Mesodermal cell (in vitro differentiated cells): ENCODE measurements around the gene CCDC88C.
A peak's percentile ranks its signal among the peaks of the same experiment; 100 is the strongest.

ENCODE experiments used
- H3K27ac ChIP-seq: 2 replicates; pipeline ENCODE4 v1.7.0; 2013; ENCODE audit warnings: mild to moderate bottlenecking, low read depth, low read length, moderate library complexity; ENCODE audit not compliant: severe bottlenecking
- H3K36me3 ChIP-seq: 2 replicates; pipeline ENCODE4 v1.7.1; 2013; ENCODE audit warnings: mild to moderate bottlenecking, low read length, moderate library complexity; ENCODE audit not compliant: control insufficient read depth, insufficient read depth
- H3K4me1 ChIP-seq: one replicate; pipeline ENCODE4 v1.7.1; 2013; ENCODE audit warnings: mild to moderate bottlenecking, low read length; ENCODE audit not compliant: insufficient read depth, control insufficient read depth, poor library complexity, severe bottlenecking
- H3K4me3 ChIP-seq: 2 replicates; pipeline ENCODE4 v1.7.0; 2013; ENCODE audit warnings: low read length, control low read depth, mild to moderate bottlenecking; ENCODE audit not compliant: insufficient read depth, poor library complexity, severe bottlenecking; ENCODE audit errors: extremely low read depth
- H3K9me3 ChIP-seq: 2 replicates; pipeline ENCODE4 v1.7.1; 2013; ENCODE audit warnings: mild to moderate bottlenecking, low read length, moderate library complexity; ENCODE audit not compliant: control insufficient read depth
- WGBS, 2 experiments: methylation state at CpG; one replicate each; pipeline ENCODE4 v1.1.5; 2013; ENCODE audit warnings: missing lambda C conversion rate in 2 of 2; ENCODE audit not compliant: insufficient coverage in 2 of 2; 5-methylcytosine and 5-hydroxymethylcytosine counted together

Gene CCDC88C

DNA sequence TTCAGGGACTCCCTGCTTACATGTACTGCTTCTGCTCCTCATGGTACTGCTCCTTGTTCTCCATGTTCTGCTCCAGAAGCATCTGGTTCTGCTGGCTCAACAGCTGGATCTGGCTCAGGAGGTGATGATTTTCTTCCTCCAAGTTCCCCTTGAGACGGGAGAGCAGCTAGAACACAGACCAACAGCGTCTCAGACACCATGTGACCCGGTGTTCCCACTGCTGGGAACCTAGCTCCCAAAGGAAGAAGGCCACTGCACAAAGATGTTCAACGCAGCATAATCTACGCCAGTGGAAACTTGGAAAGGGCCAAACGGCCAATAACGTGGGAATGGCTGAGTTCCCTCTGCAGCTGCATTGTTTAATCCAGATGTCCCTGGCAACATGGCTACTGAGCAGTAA is 123.5 kb downstream of the CCDC88C start:
- no peak overlapping the region for H3K27ac ChIP-seq
- no peaks in the 10 kb centered on the region for H3K9me3 ChIP-seq
- H3K4me3 ChIP-seq: no peak overlapping the region
- H3K36me3 ChIP-seq: no peaks in the 10 kb centered on the region
- WGBS, 2 experiments: 90% methylated on average over 7 of the region's 7 CpGs
- no peaks in the 10 kb centered on the region for H3K4me1 ChIP-seq

DNA sequence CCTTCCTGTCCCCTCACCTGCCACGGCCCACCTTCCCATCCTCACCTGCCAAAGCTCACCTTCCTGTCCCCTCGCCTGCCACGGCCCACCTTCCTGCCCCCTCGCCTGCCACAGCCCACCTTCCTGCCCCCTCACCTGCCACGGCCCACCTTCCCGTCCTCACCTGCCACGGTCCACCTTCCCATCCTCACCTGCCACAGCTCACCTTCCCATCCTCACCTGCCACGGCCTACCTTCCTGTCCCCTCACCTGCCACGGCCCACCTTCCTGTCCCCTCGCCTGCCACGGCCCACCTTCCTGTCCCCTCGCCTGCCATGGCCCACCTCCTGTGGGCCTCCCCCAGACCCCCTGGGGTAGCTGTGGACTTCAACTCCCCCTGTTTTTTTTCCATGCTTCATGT is 124.3 kb downstream of the CCDC88C start:
- 46 to 51% methylated on average over 5 to 12 of the region's 12 CpGs for WGBS, 2 experiments
- Histone ChIP-seq H3K27ac (no peak overlapping the region), H3K9me3 (no peaks in the 10 kb centered on the region), H3K4me1 (no peaks in the 10 kb centered on the region), H3K4me3 (no peak overlapping the region), H3K36me3 (no peaks in the 10 kb centered on the region)

DNA sequence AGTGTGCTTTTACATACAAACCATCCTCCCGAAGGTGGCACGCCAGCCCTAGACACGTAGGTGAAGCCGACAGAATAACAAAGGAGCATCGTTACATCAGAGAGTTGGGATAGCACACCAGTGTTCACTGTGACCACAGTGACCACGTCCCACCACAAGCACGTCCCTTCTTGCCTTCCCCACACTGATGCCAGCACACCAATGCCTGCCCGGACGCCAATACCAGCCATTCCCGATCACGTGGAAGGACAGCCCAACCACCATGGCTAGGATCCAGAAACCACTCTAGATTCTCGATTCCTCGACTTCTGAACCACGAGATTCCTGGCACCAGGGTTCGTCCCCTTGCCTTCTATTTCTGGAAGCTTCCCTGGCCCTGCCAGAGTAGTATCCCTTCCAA is 125.1 kb downstream of the CCDC88C start:
- Histone ChIP-seq H3K4me1 (no peaks in the 10 kb centered on the region), H3K36me3 (no peaks in the 10 kb centered on the region), H3K4me3 (no peak overlapping the region), H3K9me3 (no peaks in the 10 kb centered on the region), H3K27ac (no peak overlapping the region)
- 96 to 98% methylated on average over 15 of the region's 15 CpGs for WGBS, 2 experiments

DNA sequence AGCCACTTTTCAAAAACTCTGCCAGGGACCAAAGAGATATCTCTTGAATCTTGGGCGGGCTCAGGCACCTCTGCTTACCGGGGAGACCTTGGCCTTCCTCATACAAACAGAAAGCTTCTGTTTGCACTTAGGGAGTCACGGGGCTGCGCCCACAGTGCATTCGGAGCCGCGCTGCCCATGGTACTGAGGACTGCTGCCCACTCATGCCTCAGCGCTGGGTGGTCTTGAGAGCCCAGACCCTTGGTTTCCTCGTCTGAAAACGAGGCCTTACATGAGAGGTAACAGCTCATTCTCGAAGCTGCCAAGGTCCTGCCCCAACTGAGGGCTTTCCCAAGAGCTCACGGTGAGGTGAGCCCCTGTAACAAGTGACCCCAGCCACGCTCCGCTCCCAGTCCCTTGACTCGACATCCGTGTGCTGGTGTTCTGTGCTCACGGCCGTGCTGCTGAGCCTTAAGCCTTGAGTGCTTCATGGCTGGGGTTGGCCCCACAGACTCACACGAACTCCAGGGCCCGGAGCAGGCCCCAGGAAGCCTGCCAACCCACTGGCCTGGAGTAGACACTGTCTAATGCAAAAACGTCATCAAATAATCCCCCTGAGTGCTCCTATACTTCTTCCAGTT is 125.7 kb downstream of the CCDC88C start:
- WGBS, 2 experiments: 90 to 96% methylated on average over 21 of the region's 21 CpGs
- no peak overlapping the region for H3K4me3 ChIP-seq
- no peaks in the 10 kb centered on the region for H3K4me1 ChIP-seq
- H3K36me3 ChIP-seq: no peaks in the 10 kb centered on the region
- H3K27ac ChIP-seq: no peak overlapping the region
- no peaks in the 10 kb centered on the region for H3K9me3 ChIP-seq

DNA sequence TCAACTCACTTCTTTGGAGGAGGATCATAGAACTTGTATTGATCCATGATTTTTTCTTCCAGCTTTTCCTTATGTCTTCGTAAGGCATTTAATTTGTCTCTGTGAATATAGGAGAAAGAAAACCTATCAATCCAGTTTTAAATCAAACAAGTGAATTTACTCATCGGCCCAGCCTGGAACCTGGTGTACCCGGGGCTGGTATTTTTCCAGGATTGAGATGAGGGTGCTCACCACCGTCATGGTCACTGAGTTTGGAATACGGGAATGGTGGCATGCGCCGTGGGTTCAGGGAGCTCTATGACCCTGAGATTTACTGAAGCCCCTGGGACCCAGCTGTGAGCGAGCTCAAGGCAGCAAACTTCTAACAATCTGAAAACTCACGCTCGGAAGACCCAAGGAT is 126.6 kb downstream of the CCDC88C start:
- Histone ChIP-seq H3K36me3 (no peaks in the 10 kb centered on the region), H3K9me3 (no peaks in the 10 kb centered on the region), H3K4me3 (no peak overlapping the region), H3K4me1 (no peaks in the 10 kb centered on the region), H3K27ac (no peak overlapping the region)
- WGBS, 2 experiments: 93 to 96% methylated on average over 9 of the region's 10 CpGs

DNA sequence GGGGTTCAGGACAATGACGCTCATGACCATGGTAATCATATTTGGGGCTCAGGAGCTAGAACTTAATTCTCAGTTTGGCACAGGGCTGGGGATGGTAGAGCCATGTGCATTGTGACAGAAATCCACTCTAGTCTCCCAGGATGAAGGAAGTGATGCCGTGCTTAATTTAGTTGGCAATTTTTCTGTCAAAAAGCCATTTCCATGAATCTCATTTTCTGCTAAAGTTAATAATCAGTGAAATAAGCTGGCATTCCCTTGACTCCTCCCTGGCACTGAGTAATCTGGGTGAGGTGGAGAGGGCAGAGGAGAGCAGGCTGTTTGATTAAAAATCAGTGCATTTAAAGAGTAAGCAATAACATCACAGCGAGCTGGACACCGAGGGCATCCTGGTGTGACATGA is 128.2 kb downstream of the CCDC88C start:
- Histone ChIP-seq H3K27ac (no peak overlapping the region), H3K4me3 (no peak overlapping the region), H3K9me3 (no peaks in the 10 kb centered on the region), H3K36me3 (no peaks in the 10 kb centered on the region), H3K4me1 (peaks cover 8% of the 10 kb centered on the region)
- WGBS, 2 experiments: 93 to 96% methylated on average over 2 to 3 of the region's 4 CpGs

DNA sequence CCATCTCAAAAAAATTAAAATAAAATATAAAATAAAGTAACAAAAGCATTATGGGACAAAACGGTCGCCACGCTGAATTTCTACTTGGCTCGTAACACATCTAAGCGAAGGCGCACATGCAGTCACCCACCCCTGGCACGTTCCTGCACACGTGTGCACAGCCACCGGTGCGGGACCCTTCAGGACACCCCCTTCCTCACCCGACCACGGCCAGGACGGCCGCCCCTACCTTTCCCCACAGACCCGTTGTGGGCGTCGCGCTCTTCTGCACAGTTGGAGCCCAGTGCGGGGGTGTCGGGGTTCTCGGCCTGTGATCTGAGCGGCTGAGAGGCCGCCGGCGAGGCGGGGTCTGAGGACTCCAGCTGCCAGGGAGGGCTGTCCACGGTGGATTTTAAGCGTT is 128.7 kb downstream of the CCDC88C start:
- H3K36me3 ChIP-seq: no peaks in the 10 kb centered on the region
- WGBS, 2 experiments: 89 to 95% methylated on average over 22 to 26 of the region's 28 CpGs

DNA sequence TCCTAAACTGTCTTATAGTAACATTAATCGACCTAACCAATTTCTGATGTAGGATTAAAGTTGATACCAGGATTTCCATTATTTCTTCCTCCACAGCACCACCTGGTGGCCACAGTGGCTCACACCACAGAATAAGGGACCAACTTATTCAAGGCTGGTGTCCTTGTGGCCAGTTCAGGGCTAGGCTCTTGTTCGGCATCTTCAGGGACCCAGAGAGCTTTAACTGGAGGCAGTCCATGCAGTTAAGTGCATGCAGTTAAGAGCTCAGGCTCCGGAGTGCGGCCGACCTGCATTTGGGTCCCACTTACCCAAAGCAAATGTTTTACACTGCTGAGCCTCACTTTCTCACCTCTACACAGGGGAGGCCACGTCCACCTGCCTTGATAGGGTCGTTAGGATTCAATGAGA is 131.1 kb downstream of the CCDC88C start:
- H3K4me1 ChIP-seq: peaks cover 24% of the 10 kb centered on the region
- H3K27ac ChIP-seq: no peak overlapping the region
- no peak overlapping the region for H3K4me3 ChIP-seq
- 44 to 77% methylated on average over 2 of the region's 7 CpGs for WGBS, 2 experiments
- H3K36me3 ChIP-seq: no peaks in the 10 kb centered on the region
- H3K9me3 ChIP-seq: no peaks in the 10 kb centered on the region

More for the DNA sequence above, 128.7 kb downstream of the CCDC88C start:
- peaks cover 13% of the 10 kb centered on the region for H3K4me1 ChIP-seq
- H3K4me3 ChIP-seq: no peak overlapping the region
- no peaks in the 10 kb centered on the region for H3K9me3 ChIP-seq
- H3K27ac ChIP-seq: no peak overlapping the region

DNA sequence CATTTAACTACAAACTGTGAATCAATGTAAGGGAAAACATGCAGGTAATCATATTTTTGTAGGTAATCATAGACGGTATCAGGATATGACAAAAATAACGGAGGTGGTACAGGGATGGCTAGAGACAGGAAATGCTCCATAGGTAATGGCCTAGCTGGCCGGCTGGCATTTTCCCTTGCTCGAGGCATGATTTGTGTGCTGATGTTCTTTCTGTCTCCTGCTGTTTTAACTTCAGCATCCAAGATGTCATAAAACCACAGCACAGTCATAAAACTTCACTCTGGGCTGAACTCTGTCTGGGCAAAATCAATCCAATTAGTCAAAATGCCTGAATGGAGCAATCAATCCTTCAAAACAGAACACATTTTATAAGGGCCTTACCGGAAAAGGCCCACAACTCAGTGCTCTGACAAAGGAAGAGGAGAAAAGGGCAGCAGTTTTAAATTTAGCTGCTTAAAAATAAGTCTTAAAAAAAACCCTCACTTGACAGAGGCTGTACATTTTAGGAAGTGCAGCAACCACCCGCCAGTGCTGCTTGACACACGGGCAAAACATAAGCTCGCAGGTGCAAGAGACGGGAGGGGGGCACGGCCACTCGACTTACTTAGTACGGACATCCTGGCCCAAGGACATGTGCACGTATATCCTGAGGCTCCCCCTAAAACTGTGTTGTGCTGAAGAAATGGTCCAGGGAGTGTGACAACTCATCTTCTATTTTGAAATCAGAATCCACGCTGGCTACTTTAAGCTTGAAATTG is 132.7 kb downstream of the CCDC88C start:
- WGBS, 2 experiments: 91 to 98% methylated on average over 12 to 13 of the region's 14 CpGs
- Histone ChIP-seq H3K4me3 (no peak overlapping the region), H3K9me3 (no peaks in the 10 kb centered on the region), H3K4me1 (peaks cover 24% of the 10 kb centered on the region), H3K36me3 (no peaks in the 10 kb centered on the region), H3K27ac (no peak overlapping the region)

DNA sequence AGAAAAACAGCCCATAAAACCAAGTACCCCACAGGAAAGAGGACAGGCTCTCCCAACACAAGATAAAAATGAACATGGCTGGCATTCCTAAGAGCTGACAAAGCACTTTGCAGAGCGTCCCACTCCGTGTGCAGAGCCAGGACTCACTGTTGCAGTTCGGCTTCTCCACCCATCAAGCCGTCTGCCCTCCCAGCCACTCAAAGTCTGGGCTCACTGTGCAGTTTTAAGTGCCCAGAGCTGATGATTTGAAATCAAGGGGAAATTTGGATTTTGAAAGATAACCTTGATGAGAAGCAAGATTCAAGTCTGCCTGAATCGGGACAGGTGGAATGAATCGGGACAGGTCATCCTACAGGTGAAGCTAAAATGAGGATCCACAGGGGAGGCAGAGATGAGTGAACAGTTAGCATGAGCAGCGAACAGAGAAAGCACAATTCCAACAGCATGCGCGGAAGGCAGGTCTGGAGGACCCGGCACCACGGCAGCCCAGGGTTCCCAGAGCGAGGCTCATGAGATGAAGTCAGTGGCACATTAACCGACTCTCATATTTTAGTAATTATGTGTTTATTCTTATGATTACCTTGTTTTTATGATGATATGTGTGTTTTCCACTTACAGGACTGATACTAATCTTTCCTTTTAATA is 133.4 kb downstream of the CCDC88C start:
- peaks cover 24% of the 10 kb centered on the region for H3K4me1 ChIP-seq
- peak overlapping the region; percentile 85 for H3K27ac ChIP-seq
- no peaks in the 10 kb centered on the region for H3K36me3 ChIP-seq
- no peaks in the 10 kb centered on the region for H3K9me3 ChIP-seq
- WGBS, 2 experiments: 85 to 89% methylated on average over 8 to 11 of the region's 13 CpGs
- no peak overlapping the region for H3K4me3 ChIP-seq

DNA sequence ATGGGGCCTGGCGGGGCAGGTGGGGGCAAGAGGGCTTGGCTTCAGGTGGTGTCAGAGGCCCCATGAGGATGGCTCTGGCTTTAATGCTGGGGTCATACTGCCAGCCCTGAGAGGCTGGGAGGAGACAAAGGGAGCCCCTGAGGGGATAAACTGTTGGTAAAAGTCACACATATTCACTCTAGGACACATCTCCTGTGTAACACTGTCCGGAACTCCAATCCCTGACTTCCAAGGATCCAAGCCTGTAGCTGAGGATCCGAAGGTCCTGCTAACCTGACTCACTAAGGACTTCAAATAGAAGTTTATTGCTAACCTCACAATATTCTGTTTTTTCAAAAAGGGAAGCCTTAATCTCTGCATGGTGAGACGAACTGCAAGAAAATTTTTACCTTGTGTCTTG is 134.0 kb downstream of the CCDC88C start:
- WGBS, 2 experiments: 82 to 89% methylated on average over 3 to 4 of the region's 4 CpGs
- peaks cover 24% of the 10 kb centered on the region for H3K4me1 ChIP-seq
- peak overlapping the region; percentile 85 for H3K27ac ChIP-seq

More for the DNA sequence above, 134.0 kb downstream of the CCDC88C start:
- Histone ChIP-seq H3K4me3 (no peak overlapping the region), H3K36me3 (no peaks in the 10 kb centered on the region), H3K9me3 (no peaks in the 10 kb centered on the region)
